Measurements from ENCODE around the gene PAX9.

DNA sequence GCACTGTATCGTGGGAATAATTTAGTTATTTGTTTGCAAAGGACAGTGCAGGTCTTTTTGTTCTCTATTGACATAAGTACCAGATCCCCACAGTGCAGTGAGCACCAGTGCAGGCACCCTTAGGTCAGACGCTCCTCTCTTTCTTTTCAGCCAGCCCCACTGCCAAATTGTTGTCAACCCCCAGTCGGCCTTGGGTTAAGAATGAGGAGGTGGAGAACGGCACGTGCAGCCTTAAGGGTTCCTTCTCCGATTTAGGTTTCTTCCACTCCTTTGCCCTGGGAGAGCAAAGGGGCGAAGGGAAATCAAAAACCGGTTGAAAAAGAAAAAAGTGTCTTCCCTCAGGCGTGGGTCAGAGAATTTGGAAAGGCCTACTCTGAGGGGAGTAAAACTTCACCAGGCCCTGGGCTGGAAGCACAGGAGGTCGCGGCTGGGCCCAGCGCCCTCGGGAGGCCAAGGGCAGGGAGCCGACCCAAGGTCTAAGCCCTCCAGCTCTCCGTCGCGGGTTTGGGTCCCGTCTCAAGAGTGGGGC lies 4.3 kb downstream of the PAX9 start:
- no peak for TF ChIP-seq CTCF (IDR thresholded peaks at IDR 0.05)
- TF ChIP-seq POLR2A (IDR thresholded peaks at IDR 0.05): no peak

All from thyroid gland (tissue), 4 donors.